Heart left ventricle (tissue), 16 donors: ENCODE data around the gene COMMD7. TPM values are rescaled to one million over a fixed set of nuclear protein-coding genes. Genes with fewer than 3 reads are reported as not detected.

Experiments used
- ATAC-seq, 4 donors: fragments of 200-7000 bp; cut with Tn5 transposase; one replicate each; pipeline ENCODE4 v1.9.1; 2020 to 2022; ENCODE audit warnings: moderate library complexity in 4 of 4, mild to moderate bottlenecking in 3 of 4, moderate number of reproducible peaks in 1 of 4
- DNase-seq, 5 donors: peaks; one replicate each; pipeline ENCODE4 v3.0.0-alpha.2; 2020
- H3K27ac ChIP-seq, 12 donors: fragments of 200-600 bp; sonication (generic) in 4 of 12; one replicate each; pipeline versions ENCODE4 v1.5.0 to v1.8.0; 2016 to 2022; ENCODE audit warnings: mild to moderate bottlenecking in 2 of 12
- H3K27me3 ChIP-seq, 9 donors: fragments of 200-600 bp; sonication (generic) in 2 of 9; one replicate each; pipeline versions ENCODE4 v1.5.1 to v1.8.0; 2016 to 2022; ENCODE audit warnings: mild to moderate bottlenecking in 3 of 9
- H3K36me3 ChIP-seq, 9 donors: fragments of 200-600 bp; sonication (generic) in 2 of 9; one replicate each; pipeline versions ENCODE4 v1.5.0 to v1.8.0; 2018 to 2022; ENCODE audit warnings: mild to moderate bottlenecking in 2 of 9
- H3K4me1 ChIP-seq, 12 donors: fragments of 200-600 bp; sonication (generic) in 4 of 12; one replicate each; pipeline versions ENCODE4 v1.5.0 to v1.8.0; 2016 to 2022; ENCODE audit warnings: mild to moderate bottlenecking in 3 of 12
- H3K4me3 ChIP-seq, 12 donors: fragments of 200-600 bp; sonication (generic) in 4 of 12; one replicate each; pipeline versions ENCODE4 v1.5.0 to v1.8.0; 2017 to 2022; ENCODE audit warnings: mild to moderate bottlenecking in 9 of 12, moderate library complexity in 4 of 12
- H3K9me3 ChIP-seq, 12 donors: fragments of 200-600 bp; sonication (generic) in 4 of 12; one replicate each; pipeline versions ENCODE4 v1.5.0 to v1.8.0; 2016 to 2022; ENCODE audit warnings: mild to moderate bottlenecking in 1 of 12
- CTCF ChIP-seq, 12 donors: fragments of 200-600 bp; sonication (generic) in 4 of 12; IDR thresholded peaks; one replicate each; pipeline versions ENCODE4 v1.5.0 to v1.8.0; 2018 to 2022; ENCODE audit warnings: antibody characterized with exemption in 12 of 12, mild to moderate bottlenecking in 5 of 12
- POLR2A ChIP-seq, 2 donors: fragments of 450-650 bp; IDR thresholded peaks; one replicate each; pipeline ENCODE4 v1.6.1; 2017; ENCODE audit warnings: antibody characterized with exemption in 2 of 2, mild to moderate bottlenecking in 2 of 2, moderate library complexity in 2 of 2
- WGBS, 4 donors: extraction: QIAGEN DNeasy Blood & Tissue Kit in 2 of 4; methylation state at CpG; one replicate each; pipeline versions ENCODE4 v1.1.5 to v1.1.7; 2013 to 2018; 5-methylcytosine and 5-hydroxymethylcytosine counted together
- intact Hi-C, 10 donors: fragments of 100-400 bp; cut with DNase I; formaldehyde crosslinking; loops; one replicate each; pipeline versions ENCODE4 v1.11.1 to v1.14.2; 2022
- polyA plus RNA-seq, 2 donors: library from polyadenylated mRNA; stranded (reverse); fragments of 200-250 nt; gene quantifications; one replicate each; pipeline ENCODE4 v1.2.3, GENCODE V29; 2013
- total RNA-seq, 9 donors: library from RNA; depleted of rRNA in 2 of 9; stranded (reverse); fragments of >200 nt in 2 of 9; fragmentation: NEBNext Ultra II Directional in 3 of 9; extraction: Animal tissue kit (Norgen Biotek cat#: 25700) in 3 of 9; gene quantifications; one replicate each; pipeline versions ENCODE4 v1.1.0 to v1.2.4, GENCODE V29; 2016 to 2023
- donor health status: ischemic (EF 13 %, LVEDD 7.1; RV severe dilation, severe dysfunction).
- donor health status: healthy with polysubstance abuse.
- donor health status: DM: no; HTN: yes; CAD: no.
- donor health status: DM: no; HTN: no; CAD: no.
- donor health status: ischemic (EF 25% LVEDD 6.9; RV normal size, moderate dysfunction).
- donor health status: ischemic (EF 25% LVEDD 5.7; RV mildly dilated, moderate dysfunction).
- donor health status: healthy.
- donor health status: DM: yes; HTN: yes; CAD: no.
- donor health status: ischemic (EF 35%, LVEDD 5.7; RV mildly dilated, moderate dysfunction).
- donor health status: nonischemic (EF 11% LVEDD 7.7; RV severe dilation, severe dysfunction).
- donor health status: DM: yes; HTN: yes; CAD: no.
- donor health status: PGD.
- donor health status: ischemic (EF 29% LVEDD 5.4; RV normal size, mild dysfunction).
- donor health status: nonischemic (EF 23%, LVEDD 6.1; RV moderate dilation, normal function).

The COMMD7 gene
- total and polyA plus RNA-seq, 11 donors: 30.3 to 72.4 (median 43.7) TPM

DNA sequence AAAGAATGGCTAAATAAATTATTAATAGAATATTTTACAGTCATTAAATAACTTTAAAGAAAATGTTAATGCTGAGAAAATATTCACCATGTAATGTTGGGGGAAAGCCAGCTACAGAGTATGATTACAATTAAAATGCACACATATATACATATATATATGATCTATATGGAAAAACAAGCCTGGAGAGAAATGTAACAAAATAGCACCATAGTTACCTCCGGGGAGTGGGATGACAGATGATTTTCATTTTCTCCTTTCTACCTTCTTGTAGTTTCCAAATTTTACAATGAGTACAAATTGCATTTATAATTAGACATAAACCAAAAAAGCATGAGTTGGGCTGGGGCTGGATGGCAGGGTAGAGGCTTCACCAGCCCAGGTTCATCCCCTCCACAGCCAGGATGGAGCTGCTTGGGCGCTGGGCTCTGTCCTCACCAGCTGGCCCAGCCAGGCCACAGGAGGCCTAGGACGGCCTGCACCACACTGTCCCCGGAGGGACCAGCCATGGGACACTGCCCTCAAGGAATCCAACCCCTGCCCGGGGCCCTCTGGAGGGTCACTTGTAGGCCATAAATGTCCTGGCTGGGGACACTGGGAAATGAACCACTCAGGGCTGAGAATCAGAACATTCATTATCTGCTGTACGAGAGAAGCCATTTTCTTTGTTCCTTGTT, 79.8 kb downstream of the COMMD7 start:
- TF ChIP-seq POLR2A (IDR thresholded peaks at IDR 0.05) (no peak), CTCF (IDR thresholded peaks at IDR 0.05) (no peak)
- H3K9me3 ChIP-seq: no peaks in the 10 kb centered on the region
- ATAC-seq: no peak
- WGBS, 4 donors: 80 to 87% (median 83%) methylated on average over 2 to 6 of the region's 6 CpGs
- H3K4me3 ChIP-seq: no peak overlapping the region
- H3K27me3 ChIP-seq: no peaks in the 10 kb centered on the region
- H3K4me1 ChIP-seq: peaks cover 0 to 16% (median 12%) of the 10 kb centered on the region in 12 donors
- intact Hi-C loops: no loop called here
- no peak for DNase-seq
- H3K27ac ChIP-seq: no peak overlapping the region
- no peaks in the 10 kb centered on the region for H3K36me3 ChIP-seq

DNA sequence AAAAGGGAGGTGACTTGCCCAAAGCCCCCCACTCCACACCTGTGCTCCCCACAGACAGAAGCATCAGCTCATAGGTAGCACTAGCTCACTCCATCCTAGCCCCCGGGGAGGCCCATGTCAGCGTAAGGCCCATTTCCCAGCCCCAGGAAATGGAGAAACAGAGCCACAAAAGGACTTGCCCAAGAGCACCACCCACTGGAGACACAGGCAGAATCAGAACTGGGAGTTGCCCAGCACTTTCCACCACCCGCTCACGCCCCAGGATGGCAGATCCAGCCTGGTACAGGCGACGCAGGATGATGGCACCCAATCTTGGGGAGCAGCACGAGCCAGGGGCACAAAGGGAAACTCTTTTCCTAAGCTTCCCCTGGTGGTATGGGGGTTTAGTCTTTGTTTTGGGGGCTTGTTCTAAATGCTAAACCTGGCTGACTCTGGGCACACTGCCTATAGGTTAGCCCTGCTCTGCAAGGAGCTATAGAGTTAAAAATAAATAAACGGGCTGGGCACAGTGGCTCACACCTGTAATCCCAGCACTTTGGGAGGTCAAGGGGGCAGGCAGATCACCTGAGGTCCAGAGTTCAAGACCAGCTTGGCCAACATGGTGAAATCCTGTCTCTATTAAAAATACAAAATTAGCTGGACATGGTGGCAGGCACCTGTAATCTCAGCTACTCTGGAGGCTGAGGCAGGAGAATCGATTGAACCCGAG, 81.3 kb downstream of the COMMD7 start:
- Histone ChIP-seq H3K36me3 (no peaks in the 10 kb centered on the region), H3K27ac (no peak overlapping the region), H3K27me3 (no peaks in the 10 kb centered on the region), H3K4me1 (peaks cover 0 to 16% (median 12%) of the 10 kb centered on the region in 12 donors), H3K9me3 (no peaks in the 10 kb centered on the region), H3K4me3 (no peak overlapping the region)
- TF ChIP-seq POLR2A (IDR thresholded peaks at IDR 0.05) (no peak), CTCF (IDR thresholded peaks at IDR 0.05) (no peak)
- ATAC-seq: no peak
- no peak for DNase-seq
- WGBS, 4 donors: 84 to 96% (median 90%) methylated on average over 6 to 10 of the region's 10 CpGs
- intact Hi-C loops: no loop called here

- ATAC-seq (no peak), DNase-seq (no peak)
- H3K36me3 ChIP-seq: no peaks in the 10 kb centered on the region
- H3K9me3 ChIP-seq: no peaks in the 10 kb centered on the region
- 88 to 90% (median 89%) methylated on average over 8 of the region's 8 CpGs for WGBS, 4 donors
- H3K4me1 ChIP-seq: peaks cover 0 to 11% (median 9%) of the 10 kb centered on the region in 12 donors
- no peaks in the 10 kb centered on the region for H3K27me3 ChIP-seq
- no peak for TF ChIP-seq CTCF (IDR thresholded peaks at IDR 0.05)
- TF ChIP-seq POLR2A (IDR thresholded peaks at IDR 0.05): no peak
- intact Hi-C loops: no loop called here
- no peak overlapping the region for H3K4me3 ChIP-seq
- H3K27ac ChIP-seq: no peak overlapping the region
Observed at GRCh38 chr20:32660661-32661060, 82.6 kb downstream of the COMMD7 start.

- Histone ChIP-seq H3K27me3 (no peaks in the 10 kb centered on the region), H3K27ac (no peak overlapping the region), H3K4me3 (no peak overlapping the region), H3K36me3 (no peaks in the 10 kb centered on the region), H3K9me3 (no peaks in the 10 kb centered on the region), H3K4me1 (peaks cover 0 to 5% (median 1%) of the 10 kb centered on the region in 12 donors)
- TF ChIP-seq POLR2A (IDR thresholded peaks at IDR 0.05) (no peak), CTCF (IDR thresholded peaks at IDR 0.05) (no peak)
- ATAC-seq (no peak), DNase-seq (peak in 1 of 5 donors; percentile 10)
- intact Hi-C loops: loop anchor here in 6 of 10 donors (10.0 kb wide), 4 partner anchors 322 to 832 kb away; no protein-coding TSS in a partner anchor
- WGBS, 4 donors: 90 to 100% (median 95%) methylated on average over 1 of the region's 1 CpG
Observed at GRCh38 chr20:32656827-32657226, 86.4 kb downstream of the COMMD7 start.
